Effector memory CD4-positive, alpha-beta T cell (primary cell): Measurements from ENCODE around the gene LINC00237.
A peak's percentile ranks its signal among the peaks of the same experiment; 100 is the strongest.

Experiments
- DNase-seq, 3 donors: peaks; one replicate each; pipeline ENCODE4 v3.0.0-alpha.2; 2020
- H3K27ac ChIP-seq: 2 replicates; pipeline ENCODE4 v1.7.0; 2013; ENCODE audit warnings: mild to moderate bottlenecking, low read length, moderate library complexity; ENCODE audit not compliant: insufficient read depth, poor library complexity, severe bottlenecking
- H3K27me3 ChIP-seq: replicated peaks from 2 replicates; pipeline ENCODE4 v1.7.0; 2013; ENCODE audit warnings: mild to moderate bottlenecking, low read length; ENCODE audit not compliant: insufficient read depth, control insufficient read depth, poor library complexity, severe bottlenecking
- H3K36me3 ChIP-seq: 2 replicates; pipeline ENCODE4 v1.7.0; 2013; ENCODE audit warnings: mild to moderate bottlenecking, low read length, moderate library complexity; ENCODE audit not compliant: control insufficient read depth, insufficient read depth
- H3K4me1 ChIP-seq: 2 replicates; pipeline ENCODE4 v1.7.0; 2013; ENCODE audit warnings: low read length, mild to moderate bottlenecking; ENCODE audit not compliant: control insufficient read depth, insufficient read depth, poor library complexity, severe bottlenecking
- H3K4me3 ChIP-seq: 2 replicates; pipeline ENCODE4 v1.7.0; 2013; ENCODE audit warnings: low read length, low read depth, mild to moderate bottlenecking; ENCODE audit not compliant: insufficient read depth, poor library complexity, severe bottlenecking
- H3K9me3 ChIP-seq: 2 replicates; pipeline ENCODE4 v1.7.0; 2013; ENCODE audit warnings: mild to moderate bottlenecking, low read length, moderate library complexity; ENCODE audit not compliant: control insufficient read depth

Gene LINC00237

GRCh38 chr20:21050710-21051109, 55.4 kb downstream of the LINC00237 start:
- no peak for DNase-seq
- Histone ChIP-seq H3K4me1 (no peaks in the 10 kb centered on the region), H3K4me3 (no peak overlapping the region), H3K36me3 (no peaks in the 10 kb centered on the region), H3K27ac (no peak overlapping the region), H3K27me3 (no peaks in the 10 kb centered on the region), H3K9me3 (no peaks in the 10 kb centered on the region)

- H3K36me3 ChIP-seq: no peaks in the 10 kb centered on the region
- no peak overlapping the region for H3K4me3 ChIP-seq
- H3K9me3 ChIP-seq: no peaks in the 10 kb centered on the region
- no peaks in the 10 kb centered on the region for H3K27me3 ChIP-seq
- no peaks in the 10 kb centered on the region for H3K4me1 ChIP-seq
- no peak overlapping the region for H3K27ac ChIP-seq
- no peak for DNase-seq
Observed at GRCh38 chr20:21049305-21049828, 56.8 kb downstream of the LINC00237 start.

GRCh38 chr20:21048841-21049273, 57.3 kb downstream of the LINC00237 start:
- Histone ChIP-seq H3K27me3 (no peaks in the 10 kb centered on the region), H3K36me3 (no peaks in the 10 kb centered on the region), H3K4me3 (no peak overlapping the region), H3K4me1 (no peaks in the 10 kb centered on the region), H3K27ac (no peak overlapping the region), H3K9me3 (no peaks in the 10 kb centered on the region)
- DNase-seq: peak; percentile 2 to 12 (median 2)

GRCh38 chr20:21047981-21048380, 58.2 kb downstream of the LINC00237 start:
- Histone ChIP-seq H3K27ac (no peak overlapping the region), H3K4me1 (no peaks in the 10 kb centered on the region), H3K9me3 (no peaks in the 10 kb centered on the region), H3K36me3 (no peaks in the 10 kb centered on the region), H3K27me3 (no peaks in the 10 kb centered on the region), H3K4me3 (no peak overlapping the region)
- DNase-seq: no peak

GRCh38 chr20:21046413-21047070, 59.6 kb downstream of the LINC00237 start:
- H3K27me3 ChIP-seq: no peaks in the 10 kb centered on the region
- no peak overlapping the region for H3K4me3 ChIP-seq
- no peaks in the 10 kb centered on the region for H3K9me3 ChIP-seq
- no peaks in the 10 kb centered on the region for H3K4me1 ChIP-seq
- DNase-seq: no peak
- no peaks in the 10 kb centered on the region for H3K36me3 ChIP-seq
- no peak overlapping the region for H3K27ac ChIP-seq
